Left lung (tissue), 10 donors: ENCODE results near the gene MGMT. TPM values are rescaled to one million over a fixed set of nuclear protein-coding genes. Genes with fewer than 3 reads are reported as not detected.

Experiments used
- ATAC-seq: fragments of 200-7000 bp; cut with Tn5 transposase; one replicate; pipeline ENCODE4 v1.9.1; 2020; ENCODE audit warnings: moderate library complexity
- DNase-seq, 4 donors: peaks; one replicate each; pipeline ENCODE4 v3.0.0-alpha.2; 2013 to 2020
- H3K27ac ChIP-seq, 2 donors: fragments of 200-600 bp; sonication (generic) in 1 of 2; one replicate each; pipeline versions ENCODE4 v1.5.0 to v1.8.0; 2020 to 2021
- H3K27me3 ChIP-seq, 2 donors: fragments of 200-600 bp; sonication (generic) in 1 of 2; one replicate each; pipeline versions ENCODE4 v1.5.0 to v1.8.0; 2020 to 2021
- H3K36me3 ChIP-seq, 2 donors: fragments of 200-600 bp; sonication (generic) in 1 of 2; one replicate each; pipeline versions ENCODE4 v1.5.0 to v1.8.0; 2020 to 2021
- H3K4me1 ChIP-seq, 2 donors: fragments of 200-600 bp; one replicate each; pipeline ENCODE4 v1.8.0; 2021
- H3K4me3 ChIP-seq, 2 donors: fragments of 200-600 bp; sonication (generic) in 1 of 2; one replicate each; pipeline versions ENCODE4 v1.5.0 to v1.8.0; 2020 to 2021; ENCODE audit warnings: mild to moderate bottlenecking in 1 of 2
- H3K9me3 ChIP-seq, 2 donors: fragments of 200-600 bp; sonication (generic) in 1 of 2; one replicate each; pipeline versions ENCODE4 v1.5.0 to v1.8.0; 2020 to 2021
- CTCF ChIP-seq, 2 donors: fragments of 200-600 bp; sonication (generic) in 1 of 2; IDR thresholded peaks; one replicate each; pipeline versions ENCODE4 v1.5.0 to v1.8.0; 2021; ENCODE audit warnings: antibody characterized with exemption in 2 of 2
- intact Hi-C, 2 donors: fragments of 100-400 bp; cut with DNase I; formaldehyde crosslinking; loops; one replicate each; pipeline versions ENCODE4 v1.11.2 to v1.14.2; 2022
- polyA plus RNA-seq, 6 donors: library from polyadenylated mRNA; unstranded; fragments of 120-200 nt; gene quantifications; one replicate each; pipeline ENCODE4 v1.2.1, GENCODE V29; 2013; ENCODE audit not compliant: insufficient read length in 6 of 6
- total RNA-seq, 2 donors: library from RNA; stranded (reverse); fragmentation: NEBNext Ultra II Directional; extraction: Animal tissue kit (Norgen Biotek cat#: 25700); gene quantifications; one replicate each; pipeline ENCODE4 v1.2.1, GENCODE V29; 2021
- donor health status: DM: no; HTN: yes; CAD: no.
- donor health status: DM: no; HTN: no; CAD: no.

Gene MGMT
- total and polyA plus RNA-seq, 8 donors = 13.1 to 25.5 (median 17.0) TPM

- Histone ChIP-seq H3K27me3 (no peaks in the 10 kb centered on the region), H3K4me3 (no peak overlapping the region), H3K36me3 (no peaks in the 10 kb centered on the region), H3K4me1 (peaks cover 0 to 11% of the 10 kb centered on the region in 2 donors), H3K9me3 (peaks cover 0 to 8% of the 10 kb centered on the region in 2 donors), H3K27ac (no peak overlapping the region)
- no peak for DNase-seq
- no peak for TF ChIP-seq CTCF (IDR thresholded peaks at IDR 0.05)
- intact Hi-C loops = no loop called here
- no peak for ATAC-seq
These were observed 195.4 kb downstream of the MGMT start for GRCh38 chr10:129662426-129662825.

GRCh38 chr10:129670124-129670523 lies 203.1 kb downstream of the MGMT start:
- Histone ChIP-seq H3K4me1 (no peaks in the 10 kb centered on the region), H3K4me3 (no peak overlapping the region), H3K9me3 (peaks cover 0 to 24% of the 10 kb centered on the region in 2 donors), H3K36me3 (no peaks in the 10 kb centered on the region), H3K27ac (no peak overlapping the region), H3K27me3 (no peaks in the 10 kb centered on the region)
- intact Hi-C loops = no loop called here
- ATAC-seq (no peak), DNase-seq (no peak)
- TF ChIP-seq CTCF (IDR thresholded peaks at IDR 0.05) = no peak

GRCh38 chr10:129673292-129673691 lies 206.3 kb downstream of the MGMT start:
- DNase-seq (no peak), ATAC-seq (no peak)
- Histone ChIP-seq H3K4me1 (no peaks in the 10 kb centered on the region), H3K9me3 (peaks cover 0 to 23% of the 10 kb centered on the region in 2 donors), H3K27ac (no peak overlapping the region), H3K4me3 (no peak overlapping the region), H3K27me3 (no peaks in the 10 kb centered on the region), H3K36me3 (no peaks in the 10 kb centered on the region)
- intact Hi-C loops = no loop called here
- TF ChIP-seq CTCF (IDR thresholded peaks at IDR 0.05) = no peak

GRCh38 chr10:129675027-129675769 lies 208.2 kb downstream of the MGMT start:
- peaks cover 0 to 8% of the 10 kb centered on the region in 2 donors for H3K9me3 ChIP-seq
- no peaks in the 10 kb centered on the region for H3K27me3 ChIP-seq
- no peak for ATAC-seq
- TF ChIP-seq CTCF (IDR thresholded peaks at IDR 0.05) = no peak
- no peak overlapping the region for H3K4me3 ChIP-seq
- no peaks in the 10 kb centered on the region for H3K4me1 ChIP-seq
- H3K27ac ChIP-seq = no peak overlapping the region
- intact Hi-C loops = no loop called here
- no peak for DNase-seq
- no peaks in the 10 kb centered on the region for H3K36me3 ChIP-seq

- Histone ChIP-seq H3K27ac (no peak overlapping the region), H3K4me3 (no peak overlapping the region), H3K4me1 (no peaks in the 10 kb centered on the region), H3K36me3 (no peaks in the 10 kb centered on the region), H3K9me3 (peaks cover 0 to under 1% of the 10 kb centered on the region in 2 donors), H3K27me3 (no peaks in the 10 kb centered on the region)
- TF ChIP-seq CTCF (IDR thresholded peaks at IDR 0.05) = no peak
- DNase-seq = no peak
- intact Hi-C loops = no loop called here
- ATAC-seq = no peak
These were observed 209.0 kb downstream of the MGMT start for GRCh38 chr10:129676014-129676413.
